Smooth muscle cell of trachea (primary cell): ENCODE measurements around the gene PPP6R1. TPM values are rescaled to one million over a fixed set of nuclear protein-coding genes. Genes with fewer than 3 reads are reported as not detected.

Experiments used
- total RNA-seq: library from RNA; depleted of rRNA; stranded (reverse); fragments of >200 nt; gene quantifications from 2 replicates; pipeline ENCODE4 v1.2.1, GENCODE V29; 2014

Gene PPP6R1, protein sequence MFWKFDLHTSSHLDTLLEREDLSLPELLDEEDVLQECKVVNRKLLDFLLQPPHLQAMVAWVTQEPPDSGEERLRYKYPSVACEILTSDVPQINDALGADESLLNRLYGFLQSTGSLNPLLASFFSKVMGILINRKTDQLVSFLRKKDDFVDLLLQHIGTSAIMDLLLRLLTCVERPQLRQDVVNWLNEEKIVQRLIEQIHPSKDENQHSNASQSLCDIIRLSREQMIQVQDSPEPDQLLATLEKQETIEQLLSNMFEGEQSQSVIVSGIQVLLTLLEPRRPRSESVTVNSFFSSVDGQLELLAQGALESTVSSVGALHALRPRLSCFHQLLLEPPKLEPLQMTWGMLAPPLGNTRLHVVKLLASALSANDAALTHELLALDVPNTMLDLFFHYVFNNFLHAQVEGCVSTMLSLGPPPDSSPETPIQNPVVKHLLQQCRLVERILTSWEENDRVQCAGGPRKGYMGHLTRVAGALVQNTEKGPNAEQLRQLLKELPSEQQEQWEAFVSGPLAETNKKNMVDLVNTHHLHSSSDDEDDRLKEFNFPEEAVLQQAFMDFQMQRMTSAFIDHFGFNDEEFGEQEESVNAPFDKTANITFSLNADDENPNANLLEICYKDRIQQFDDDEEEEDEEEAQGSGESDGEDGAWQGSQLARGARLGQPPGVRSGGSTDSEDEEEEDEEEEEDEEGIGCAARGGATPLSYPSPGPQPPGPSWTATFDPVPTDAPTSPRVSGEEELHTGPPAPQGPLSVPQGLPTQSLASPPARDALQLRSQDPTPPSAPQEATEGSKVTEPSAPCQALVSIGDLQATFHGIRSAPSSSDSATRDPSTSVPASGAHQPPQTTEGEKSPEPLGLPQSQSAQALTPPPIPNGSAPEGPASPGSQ
- total RNA-seq: 33.6 and 48.0 TPM in 2 replicates

DNA sequence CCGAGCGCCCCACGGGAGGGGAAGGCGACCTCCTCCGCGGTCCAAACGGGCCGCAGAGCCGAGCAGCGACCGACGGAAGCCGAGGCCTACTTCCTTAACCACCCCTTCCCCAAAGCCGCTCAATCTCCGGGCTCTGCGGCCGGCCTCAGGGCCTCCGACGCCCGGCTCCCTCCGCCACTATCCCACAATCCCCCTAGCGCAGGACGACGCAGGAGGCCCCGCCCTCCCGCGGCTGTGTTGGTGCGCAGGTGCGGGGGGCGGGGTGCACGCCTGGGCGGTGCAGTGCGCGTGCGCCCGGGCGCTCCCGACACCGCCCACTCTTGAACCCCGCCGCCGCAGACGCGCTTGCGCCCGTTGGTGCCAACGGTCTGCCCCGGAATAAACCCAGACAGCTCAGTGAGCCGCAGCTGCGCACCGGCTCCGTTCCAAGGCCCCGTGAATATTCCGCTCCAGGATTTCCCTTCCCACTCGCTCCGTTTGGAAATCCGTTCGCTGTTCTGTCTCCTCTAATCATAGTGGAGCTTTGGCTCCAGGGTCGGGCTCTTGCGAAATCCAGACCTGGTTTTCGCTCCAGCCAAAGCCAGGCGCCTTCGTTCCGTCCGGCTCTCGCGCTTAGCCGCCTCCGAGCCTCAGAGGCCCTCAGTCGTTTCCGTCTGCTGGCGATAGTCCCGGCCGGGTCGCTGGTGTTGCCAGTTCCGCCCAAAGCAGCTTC is at the start of gene PPP6R1:
PPP6R1 (minus strand) TSS at position 190 of the 712 bp plus-strand sequence. CDS start 11,914 bp downstream, outside the sequence.

GRCh38 chr19:55283548-55284377 is 24.9 kb upstream of the PPP6R1 start, which contains the start of gene BRSK1:
BRSK1 (plus strand) TSS chr19:55283997; CDS start chr19:55284443, 446 bp downstream.

DNA sequence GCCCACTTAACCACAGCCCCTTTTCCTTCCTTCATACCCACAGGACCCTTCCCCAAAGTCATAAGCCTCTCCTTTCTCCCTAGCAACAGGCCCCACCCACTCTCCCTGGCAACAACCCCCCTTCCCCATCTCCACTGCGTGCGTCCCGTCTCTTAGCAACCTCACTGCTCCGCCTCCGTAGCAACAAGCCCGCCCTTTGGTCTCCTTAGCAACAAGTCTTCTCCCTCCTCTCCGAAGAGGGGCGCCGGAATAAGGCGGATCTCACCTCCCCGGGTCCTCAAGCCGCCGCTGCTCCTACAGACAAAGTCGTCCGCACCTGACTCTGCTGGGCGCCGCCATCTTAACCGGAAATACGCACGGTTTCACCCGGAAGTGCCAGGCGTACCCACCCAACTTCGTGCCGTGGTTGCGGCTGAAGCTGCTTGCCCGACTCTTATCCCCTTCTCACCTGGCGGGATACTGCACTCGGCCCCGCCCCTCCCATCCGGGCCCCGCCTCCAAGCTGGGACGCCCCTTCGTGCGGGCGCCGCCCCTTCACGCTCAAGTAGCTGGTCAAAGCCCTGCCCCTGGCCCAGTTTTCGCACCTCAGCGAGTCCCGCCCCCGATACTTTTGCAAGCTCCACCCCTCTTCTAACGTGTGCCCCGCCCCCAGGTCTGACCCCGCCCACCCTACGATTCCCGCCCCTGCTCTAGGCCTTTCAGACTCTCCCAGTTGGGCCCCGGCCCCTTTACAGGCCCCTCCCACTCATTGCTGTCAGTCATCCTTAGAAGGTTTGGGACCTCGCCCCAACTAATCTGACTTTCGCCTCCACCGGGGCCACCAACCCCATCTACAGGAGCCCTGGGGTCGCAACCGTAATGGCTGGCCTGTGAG is 21.2 kb upstream of the PPP6R1 start, which contains the start of gene HSPBP1:
HSPBP1 (minus strand) TSS at position 341 of the 874 bp plus-strand sequence. CDS start 502 bp downstream, outside the sequence.

GRCh38 chr19:55228403-55229031 is 30.3 kb downstream of the PPP6R1 start, which contains the start of gene TMEM86B:
TMEM86B (minus strand) TSS chr19:55228763; CDS start chr19:55228741, 22 bp downstream.

DNA sequence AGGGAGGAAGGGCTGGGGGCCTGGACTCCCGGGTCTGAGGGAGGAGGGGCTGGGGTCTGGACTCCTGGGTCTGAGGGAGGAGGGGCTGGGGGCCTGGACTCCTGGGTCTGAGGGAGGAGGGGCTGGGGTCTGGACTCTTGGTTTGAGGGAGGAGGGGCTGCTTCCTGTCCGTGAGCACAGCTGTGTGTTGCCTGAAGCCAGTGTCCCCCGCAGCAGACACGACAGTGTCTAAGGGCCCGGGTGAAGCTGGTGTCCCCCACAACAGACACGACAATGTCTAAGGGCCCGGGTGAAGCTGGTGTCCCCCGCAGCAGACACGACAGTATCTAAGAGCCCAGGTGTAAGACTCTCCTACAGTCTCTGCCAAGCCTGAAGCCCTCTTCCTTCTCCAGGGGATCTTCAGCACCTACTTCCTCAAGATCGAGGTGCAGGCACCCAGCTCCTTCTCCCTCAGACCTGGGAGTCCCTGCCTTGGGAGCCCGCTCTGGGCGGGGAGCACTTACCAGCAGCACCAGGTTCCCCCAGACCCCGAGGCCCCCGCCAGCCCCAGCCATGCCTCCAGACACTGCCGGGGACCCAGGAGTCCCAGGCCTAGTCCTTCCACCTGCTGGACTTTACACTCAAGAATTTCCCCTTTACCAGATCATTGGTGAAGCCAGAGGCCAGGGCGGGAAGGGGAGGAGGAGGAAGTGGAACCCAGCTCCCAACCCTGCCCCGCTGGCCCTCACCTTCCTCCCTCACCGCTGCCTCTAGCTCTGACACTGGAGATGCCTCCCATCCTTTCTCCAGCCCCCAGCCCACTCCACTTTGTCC is 49.7 kb downstream of the PPP6R1 start, which contains the start of gene PTPRH:
PTPRH (minus strand) TSS at position 622 of the 813 bp plus-strand sequence; CDS start at position 554, 68 bp downstream.

Other genes with a start within 250 kb of the PPP6R1 start
- not detected in 2 replicates for gene GP6, start 220.8 kb downstream of the PPP6R1 start, total RNA-seq
- 9.3 and 10.1 TPM in 2 replicates for gene RDH13, start 195.9 kb downstream of the PPP6R1 start, total RNA-seq
- 0.99 and 1.2 TPM in 2 replicates for gene EPS8L1, start 183.1 kb downstream of the PPP6R1 start, total RNA-seq
- 44.7 and 46.4 TPM in 2 replicates for gene PPP1R12C, start 141.4 kb downstream of the PPP6R1 start, total RNA-seq
- 6.8 and 20.8 TPM in 2 replicates for gene TNNT1, start 109.8 kb downstream of the PPP6R1 start, total RNA-seq
- gene TNNI3, start 101.3 kb downstream of the PPP6R1 start, total RNA-seq: 0.66 TPM in 1 of 2 replicates, not detected in the other
- 0.33 and 0.87 TPM in 2 replicates for gene DNAAF3, start 92.4 kb downstream of the PPP6R1 start, total RNA-seq
- 0.15 and 0.17 TPM in 2 replicates for gene SYT5, start 78.7 kb downstream of the PPP6R1 start, total RNA-seq
- 4.5 and 10.9 TPM in 2 replicates for gene PTPRH, start 49.5 kb downstream of the PPP6R1 start, total RNA-seq
- gene TMEM86B, start 30.3 kb downstream of the PPP6R1 start, total RNA-seq: 2.2 and 2.3 TPM in 2 replicates
- 28.8 and 39.3 TPM in 2 replicates for gene HSPBP1, start 21.1 kb upstream of the PPP6R1 start, total RNA-seq
- 4.0 and 5.2 TPM in 2 replicates for gene BRSK1, start 25.0 kb upstream of the PPP6R1 start, total RNA-seq
- gene TMEM150B, start 66.3 kb upstream of the PPP6R1 start, total RNA-seq: not detected in 2 replicates
- 9.0 and 10.1 TPM in 2 replicates for gene KMT5C, start 80.9 kb upstream of the PPP6R1 start, total RNA-seq
- gene COX6B2, start 95.7 kb upstream of the PPP6R1 start, total RNA-seq: not detected in 2 replicates
- gene GARIN5B, start 104.2 kb upstream of the PPP6R1 start, total RNA-seq: not detected in 2 replicates
- gene IL11, start 111.4 kb upstream of the PPP6R1 start, total RNA-seq: 2.6 and 3.6 TPM in 2 replicates
- gene TMEM190, start 117.8 kb upstream of the PPP6R1 start, total RNA-seq: not detected in 2 replicates
- gene TMEM238, start 125.3 kb upstream of the PPP6R1 start, total RNA-seq: 0.58 and 0.83 TPM in 2 replicates
- gene RPL28, start 126.9 kb upstream of the PPP6R1 start, total RNA-seq: 190 and 286 TPM in 2 replicates
- gene UBE2S, start 148.8 kb upstream of the PPP6R1 start, total RNA-seq: 53.1 and 144 TPM in 2 replicates
- under 0.01 TPM in 1 of 2 replicates, not detected in the other for gene SHISA7, start 184.3 kb upstream of the PPP6R1 start, total RNA-seq
- gene ISOC2, start 202.6 kb upstream of the PPP6R1 start, total RNA-seq: 51.3 TPM in 2 replicates
- gene C19orf85, start 205.7 kb upstream of the PPP6R1 start, total RNA-seq: not detected in 2 replicates
- gene ZNF628, start 217.6 kb upstream of the PPP6R1 start, total RNA-seq: 1.6 and 3.3 TPM in 2 replicates
- gene NAT14, start 226.2 kb upstream of the PPP6R1 start, total RNA-seq: 18.7 and 20.8 TPM in 2 replicates
- gene SSC5D, start 229.4 kb upstream of the PPP6R1 start, total RNA-seq: 14.4 and 47.6 TPM in 2 replicates